ENCODE measurements around the gene IKZF3.

The IKZF3 gene

GRCh38 chr17:39745335-39746144 is 118.6 kb downstream of the IKZF3 start:
- DNase-seq (ENCODE audit: extremely low read depth, low read depth): no peak
- no peak overlapping the region for H3K4me3 ChIP-seq (replicated peaks; ENCODE audit: low read depth, low read length)
- TF ChIP-seq CTCF (IDR thresholded peaks at IDR 0.05; ENCODE audit: low read depth, low read length, missing control alignments): no peak

GRCh38 chr17:39744836-39745215 is 119.3 kb downstream of the IKZF3 start:
- DNase-seq (ENCODE audit: extremely low read depth, low read depth): no peak
- H3K4me3 ChIP-seq (replicated peaks; ENCODE audit: low read depth, low read length): no peak overlapping the region
- TF ChIP-seq CTCF (IDR thresholded peaks at IDR 0.05; ENCODE audit: low read depth, low read length, missing control alignments): no peak

- TF ChIP-seq CTCF (IDR thresholded peaks at IDR 0.05; ENCODE audit: low read depth, low read length, missing control alignments): no peak
- no peak overlapping the region for H3K4me3 ChIP-seq (replicated peaks; ENCODE audit: low read depth, low read length)
- DNase-seq (ENCODE audit: extremely low read depth, low read depth): no peak
Observed at GRCh38 chr17:39744075-39744835, 119.9 kb downstream of the IKZF3 start.

GRCh38 chr17:39742856-39743436 is 121.2 kb downstream of the IKZF3 start:
- no peak for TF ChIP-seq CTCF (IDR thresholded peaks at IDR 0.05; ENCODE audit: low read depth, low read length, missing control alignments)
- no peak overlapping the region for H3K4me3 ChIP-seq (replicated peaks; ENCODE audit: low read depth, low read length)
- DNase-seq (ENCODE audit: extremely low read depth, low read depth): no peak

- no peak for DNase-seq (ENCODE audit: extremely low read depth, low read depth)
- H3K4me3 ChIP-seq (replicated peaks; ENCODE audit: low read depth, low read length): no peak overlapping the region
- no peak for TF ChIP-seq CTCF (IDR thresholded peaks at IDR 0.05; ENCODE audit: low read depth, low read length, missing control alignments)
Observed at GRCh38 chr17:39742126-39742855, 121.8 kb downstream of the IKZF3 start.

- no peak for DNase-seq (ENCODE audit: extremely low read depth, low read depth)
- no peak overlapping the region for H3K4me3 ChIP-seq (replicated peaks; ENCODE audit: low read depth, low read length)
- no peak for TF ChIP-seq CTCF (IDR thresholded peaks at IDR 0.05; ENCODE audit: low read depth, low read length, missing control alignments)
Observed at GRCh38 chr17:39740357-39741111, 123.6 kb downstream of the IKZF3 start.

Data from HFF-Myc (cell line).